GM12878 (cell line): Measurements from ENCODE around the gene TLCD3B. TPM values are rescaled to one million over a fixed set of nuclear protein-coding genes. Genes with fewer than 3 reads are reported as not detected.

Source experiments
- ATF3 ChIP-seq: IDR thresholded peaks from 2 replicates; pipeline ENCODE4 v1.6.1; 2011; ENCODE audit warnings: low read depth, mild to moderate bottlenecking, low read length, moderate library complexity, borderline replicate concordance; ENCODE audit errors: extremely low read depth
- ELK1 ChIP-seq: IDR thresholded peaks from 2 replicates; pipeline ENCODE4 v1.6.1; 2012; ENCODE audit warnings: low read depth, low read length, improper control_type of control experiment
- HDAC6 ChIP-seq: fragments of 200-600 bp; sonication (generic); IDR thresholded peaks from one replicate; pipeline ENCODE4 v1.8.0; 2017; ENCODE audit warnings: antibody characterized with exemption; ENCODE audit not compliant: unreplicated experiment
- KLF5 ChIP-seq: fragments of 450-650 bp; IDR thresholded peaks from 2 replicates; pipeline ENCODE4 v1.6.1; 2014; ENCODE audit warnings: mild to moderate bottlenecking; ENCODE audit not compliant: partially characterized antibody
- MEF2A ChIP-seq: IDR thresholded peaks from 2 replicates; pipeline ENCODE4 v1.6.1; 2011; ENCODE audit warnings: low read depth, mild to moderate bottlenecking, low read length, moderate library complexity; ENCODE audit not compliant: insufficient read depth
- RAD21 ChIP-seq: IDR thresholded peaks from 2 replicates; pipeline ENCODE4 v1.6.1; 2011; ENCODE audit warnings: mild to moderate bottlenecking, low read depth, low read length, moderate library complexity; ENCODE audit not compliant: insufficient read depth
- STAT3 ChIP-seq: IDR thresholded peaks from 2 replicates; pipeline ENCODE4 v1.6.1; 2011; ENCODE audit warnings: low read depth, low read length, improper control_type of control experiment
- ZNF592 ChIP-seq: fragments of 450-650 bp; IDR thresholded peaks from 2 replicates; pipeline ENCODE4 v1.6.1; 2017; ENCODE audit warnings: mild to moderate bottlenecking, moderate library complexity
- polyA plus RNA-seq, 11 experiments: library from polyadenylated mRNA; depleted of rRNA in 4 of 11; unstranded in 6 of 11; stranded (reverse) in 5 of 11; fragments of >200 nt; fragmentation: Nextera tagmentation in 4 of 11; fragmentation: Illumina TruSeq in 1 of 11; extraction: Ambion mirVana in 4 of 11; extraction: Trizol in 1 of 11; gene quantifications; 1 replicate in 1 of 11; 2 replicates in 10 of 11; pipeline versions ENCODE4 v1.2.1 to v1.2.3, GENCODE V29; 2011 to 2016; ENCODE audit warnings: inconsistent platforms in 2 of 11, missing spikeins in 2 of 11, low read depth in 1 of 11
- total RNA-seq, 4 experiments: library from RNA; depleted of rRNA in 3 of 4; stranded (reverse); fragments of >200 nt in 3 of 4; fragmentation: Illumina TruSeq in 1 of 4; extraction: Trizol in 1 of 4; gene quantifications; 2 replicates each; pipeline versions ENCODE4 v1.2.1 to v1.2.3, GENCODE V29; 2013 to 2021

TLCD3B gene
- total and polyA plus RNA-seq, 10 of the 15 experiments (the other 5 are each of a cell fraction or from before 2014, with no cell fraction given) = 0.05 to 0.51 (median 0.18) TPM; not detected in 4

- TF ChIP-seq ZNF592 (no peak), KLF5 (no peak), ELK1 (no peak), RAD21 (no peak), MEF2A (no peak), STAT3 (no peak), ATF3 (no peak), HDAC6 (no peak)
Measured at GRCh38 chr16:30009990-30010843, 20.9 kb downstream of the TLCD3B start (continued).
